ENCODE results near the gene SLC25A40.
"Not testable (repeated sequence)": the region's sequence is repeated elsewhere in the genome, so short reads cannot be mapped to it uniquely, and the experiment has no call there.

Gene SLC25A40

GRCh38 chr7:87876040-87876868 lies at the start of gene SLC25A40, which contains the start of gene DBF4:
TSS of gene SLC25A40 (minus strand) at chr7:87876360. CDS start at chr7:87858727, 17,633 bp downstream.
TSS of gene DBF4 (plus strand) at chr7:87876493. CDS start at chr7:87876733, 240 bp downstream.
- peak; percentile 95 for DNase-seq (ENCODE audit: low read depth)

GRCh38 chr7:87922759-87923395 lies 46.7 kb upstream of the SLC25A40 start:
- not testable (repeated sequence) for DNase-seq (ENCODE audit: low read depth)

- no peak for DNase-seq (ENCODE audit: low read depth)
Observed at GRCh38 chr7:87920578-87920977, 44.4 kb upstream of the SLC25A40 start.

GRCh38 chr7:87919875-87920274 lies 43.7 kb upstream of the SLC25A40 start:
- DNase-seq (ENCODE audit: low read depth) = no peak

GRCh38 chr7:87918740-87919139 lies 42.6 kb upstream of the SLC25A40 start:
- DNase-seq (ENCODE audit: low read depth) = no peak

- no peak for DNase-seq (ENCODE audit: low read depth)
Observed at GRCh38 chr7:87912121-87912520, 36.0 kb upstream of the SLC25A40 start.

- DNase-seq (ENCODE audit: low read depth) = not testable (repeated sequence)
Observed at GRCh38 chr7:87908814-87909213, 32.7 kb upstream of the SLC25A40 start.

GRCh38 chr7:87907136-87907906 lies 31.2 kb upstream of the SLC25A40 start:
- not testable (repeated sequence) for DNase-seq (ENCODE audit: low read depth)

- DNase-seq (ENCODE audit: low read depth) = no peak
Observed at GRCh38 chr7:87899255-87899654, 23.1 kb upstream of the SLC25A40 start.

GRCh38 chr7:87895363-87895762 lies 19.2 kb upstream of the SLC25A40 start:
- no peak for DNase-seq (ENCODE audit: low read depth)

- DNase-seq (ENCODE audit: low read depth) = no peak
Observed at GRCh38 chr7:87886875-87887274, 10.7 kb upstream of the SLC25A40 start.

- no peak for DNase-seq (ENCODE audit: low read depth)
Observed at GRCh38 chr7:87885018-87885417, 8.9 kb upstream of the SLC25A40 start.

GRCh38 chr7:87882151-87882937 lies 6.2 kb upstream of the SLC25A40 start:
- no peak for DNase-seq (ENCODE audit: low read depth)

- no peak for DNase-seq (ENCODE audit: low read depth)
Observed at GRCh38 chr7:87878208-87878735, 2.1 kb upstream of the SLC25A40 start.

- no peak for DNase-seq (ENCODE audit: low read depth)
Observed at GRCh38 chr7:87877366-87878040, 1.3 kb upstream of the SLC25A40 start.

- DNase-seq (ENCODE audit: low read depth) = peak; percentile 27
Observed at GRCh38 chr7:87876869-87877234, 692 bp upstream of the SLC25A40 start.

- DNase-seq (ENCODE audit: low read depth) = peak; percentile 2
Observed at GRCh38 chr7:87875151-87876039, 765 bp downstream of the SLC25A40 start.

- DNase-seq (ENCODE audit: low read depth) = no peak
Observed at GRCh38 chr7:87874066-87874465, 2.1 kb downstream of the SLC25A40 start.

- DNase-seq (ENCODE audit: low read depth) = not testable (repeated sequence)
Observed at GRCh38 chr7:87873328-87873727, 2.8 kb downstream of the SLC25A40 start.

- no peak for DNase-seq (ENCODE audit: low read depth)
Observed at GRCh38 chr7:87872346-87872745, 3.8 kb downstream of the SLC25A40 start.

Measured in activated T-helper 9 cell treated with anti-CD3 and anti-CD28 coated beads, Interleukin-2, amount 50 U/mL, for 16 hours (primary cell).